IMR-90 (cell line): Measurements from ENCODE around the gene PARVB. TPM values are rescaled to one million over a fixed set of nuclear protein-coding genes. Genes with fewer than 3 reads are reported as not detected.

ENCODE experiments used
- ATAC-seq: fragments of 200-7000 bp; cut with Tn5 transposase; 2 replicates; pipeline ENCODE4 v1.9.1; 2020; ENCODE audit warnings: low read depth, mild to moderate bottlenecking, moderate library complexity
- BruUV-seq: library from RNA; stranded (reverse); fragments of 400-500 nt; replicated peaks from 2 replicates; lab custom pipeline; 2021; lab: Mats Ljungman, UMichigan
- CTCF ChIA-PET: fragments of 300-600 bp; formaldehyde crosslinking; extraction: SDS; loops from one replicate; lab custom pipeline; 2021; ENCODE audit warnings: antibody characterized with exemption; lab: Yijun Ruan, JAX
- POLR2A ChIA-PET: fragments of 300-600 bp; sonication (Branson Sonifier 250); formaldehyde crosslinking; loops from one replicate; lab custom pipeline; 2022; ENCODE audit warnings: antibody characterized with exemption; ENCODE audit not compliant: unreplicated experiment; lab: Charles Lee
- DNase-seq: peaks from one replicate; pipeline ENCODE4 v3.0.0; 2013
- H2AFZ ChIP-seq: replicated peaks from 2 replicates; pipeline ENCODE3; 2013; ENCODE audit warnings: low read length, mild to moderate bottlenecking; ENCODE audit not compliant: poor library complexity
- H2AK5ac ChIP-seq: 2 replicates; pipeline ENCODE4 v1.6.1; 2013; ENCODE audit warnings: low read depth, low read length, inconsistent platforms
- H2AK9ac ChIP-seq: replicated peaks from 2 replicates; pipeline ENCODE3; 2013; ENCODE audit warnings: mild to moderate bottlenecking, low read depth, low read length, moderate library complexity; ENCODE audit not compliant: poor library complexity
- H2BK120ac ChIP-seq: 2 replicates; pipeline ENCODE4 v1.6.1; 2013; ENCODE audit warnings: low read depth, low read length, inconsistent platforms
- H2BK15ac ChIP-seq: 3 replicates; pipeline ENCODE4 v1.6.1; 2013; ENCODE audit warnings: low read depth, low read length, inconsistent platforms
- H2BK20ac ChIP-seq: 2 replicates; pipeline ENCODE4 v1.6.1; 2013; ENCODE audit warnings: low read depth, mild to moderate bottlenecking, inconsistent platforms, low read length, moderate library complexity
- H2BK5ac ChIP-seq: 2 replicates; pipeline ENCODE4 v1.6.1; 2013; ENCODE audit warnings: mild to moderate bottlenecking, low read depth, low read length, inconsistent platforms; ENCODE audit not compliant: poor library complexity, severe bottlenecking
- H3K14ac ChIP-seq: replicated peaks from 2 replicates; pipeline ENCODE4 v1.6.1; 2013; ENCODE audit warnings: low read depth, low read length, inconsistent platforms
- H3K18ac ChIP-seq: 2 replicates; pipeline ENCODE4 v1.6.1; 2013; ENCODE audit warnings: low read depth, low read length, control low read depth
- H3K23ac ChIP-seq: 2 replicates; pipeline ENCODE4 v1.6.1; 2013; ENCODE audit warnings: low read depth, low read length, inconsistent platforms
- H3K27ac ChIP-seq: 2 replicates; pipeline ENCODE4 v1.5.1; 2013; ENCODE audit warnings: mild to moderate bottlenecking, control low read depth, low read length; ENCODE audit not compliant: insufficient read depth
- H3K27me3 ChIP-seq: 2 replicates; pipeline ENCODE4 v1.6.1; 2013; ENCODE audit warnings: low read length; ENCODE audit not compliant: control insufficient read depth, insufficient read depth
- H3K36me3 ChIP-seq: 2 replicates; pipeline ENCODE4 v1.6.1; 2013; ENCODE audit warnings: low read length, mixed read lengths; ENCODE audit not compliant: control insufficient read depth, insufficient read depth
- H3K4ac ChIP-seq: 2 replicates; pipeline ENCODE4 v1.6.1; 2013; ENCODE audit warnings: low read depth, low read length, inconsistent platforms
- H3K4me1 ChIP-seq: 2 replicates; pipeline ENCODE4 v1.6.1; 2013; ENCODE audit warnings: low read length, mixed read lengths; ENCODE audit not compliant: control insufficient read depth, insufficient read depth
- H3K4me2 ChIP-seq: 2 replicates; pipeline ENCODE4 v1.6.1; 2013; ENCODE audit warnings: low read depth, mild to moderate bottlenecking, control low read depth, low read length, moderate library complexity
- H3K4me3 ChIP-seq: 2 replicates; pipeline ENCODE4 v1.5.1; 2013; ENCODE audit warnings: low read depth, mild to moderate bottlenecking, control low read depth, low read length, moderate library complexity; ENCODE audit not compliant: insufficient read depth
- H3K56ac ChIP-seq: 2 replicates; pipeline ENCODE4 v1.6.1; 2013; ENCODE audit warnings: low read length, inconsistent platforms; ENCODE audit not compliant: insufficient read depth; ENCODE audit errors: extremely low read depth
- H3K79me1 ChIP-seq, 2 experiments: 2 replicates each; pipeline ENCODE4 v1.6.1; 2013; ENCODE audit warnings: low read length in 2 of 2, inconsistent platforms in 1 of 2, low read depth in 1 of 2
- H3K9ac ChIP-seq: 2 replicates; pipeline ENCODE4 v1.6.1; 2013; ENCODE audit warnings: low read depth, low read length, control low read depth
- H3K9me1 ChIP-seq: 2 replicates; pipeline ENCODE4 v1.6.1; 2013; ENCODE audit warnings: low read length, inconsistent platforms; ENCODE audit not compliant: insufficient read depth
- H3K9me3 ChIP-seq: 2 replicates; pipeline ENCODE4 v1.6.1; 2013; ENCODE audit warnings: low read length; ENCODE audit not compliant: control insufficient read depth, insufficient read depth
- H4K20me1 ChIP-seq: 2 replicates; pipeline ENCODE4 v1.6.1; 2013; ENCODE audit warnings: low read length, inconsistent platforms; ENCODE audit not compliant: insufficient read depth
- H4K5ac ChIP-seq: 2 replicates; pipeline ENCODE4 v1.6.1; 2013; ENCODE audit warnings: mild to moderate bottlenecking, low read depth, low read length, control low read depth
- H4K8ac ChIP-seq, 2 experiments: 2 replicates each; pipeline ENCODE4 v1.6.1; 2013; ENCODE audit warnings: low read depth in 2 of 2, low read length in 2 of 2, control low read depth in 1 of 2, inconsistent platforms in 1 of 2
- H4K91ac ChIP-seq: 2 replicates; pipeline ENCODE4 v1.6.1; 2013; ENCODE audit warnings: low read depth, low read length, inconsistent platforms; ENCODE audit not compliant: insufficient read depth
- CEBPB ChIP-seq: IDR thresholded peaks from 2 replicates; pipeline ENCODE4 v1.6.1; 2012; ENCODE audit warnings: low read depth, low read length, improper control_type of control experiment
- MXI1 ChIP-seq: IDR thresholded peaks from 2 replicates; pipeline ENCODE4 v1.6.1; 2012; ENCODE audit warnings: low read depth, mild to moderate bottlenecking, low read length, moderate library complexity, borderline replicate concordance
- NFE2L2 ChIP-seq: fragments of 150-350 bp; IDR thresholded peaks from 2 replicates; pipeline ENCODE4 v1.6.1; 2016; ENCODE audit warnings: low read depth, mild to moderate bottlenecking, low read length
- SMC3 ChIP-seq: fragments of 150-350 bp; IDR thresholded peaks from 2 replicates; pipeline ENCODE4 v1.6.1; 2016; ENCODE audit warnings: low read depth, mild to moderate bottlenecking, antibody characterized with exemption, low read length, moderate library complexity
- WGBS, 2 experiments: methylation state at CpG; one replicate each; pipeline versions ENCODE4 v1.1.5 to v1.1.7; 2013; ENCODE audit warnings: missing lambda C conversion rate in 2 of 2; ENCODE audit not compliant: insufficient read length in 1 of 2; ENCODE audit errors: extremely low coverage in 2 of 2; 5-methylcytosine and 5-hydroxymethylcytosine counted together
- dilution Hi-C: fragments of 300-500 bp; cut with HindIII; formaldehyde crosslinking; loops from one replicate; pipeline ENCODE4 v1.14.3; 2018; ENCODE audit warnings: low sequenced_read_pairs; ENCODE audit not compliant: unreplicated experiment
- in situ Hi-C: fragments of 300-500 bp; cut with MboI; formaldehyde crosslinking; loops from 3 replicates; pipeline ENCODE4 v1.14.3; 2019; ENCODE audit warnings: low sequenced_read_pairs, inconsistent platforms, mixed read lengths
- intact Hi-C: fragments of 100-400 bp; cut with micrococcal nuclease; formaldehyde crosslinking; loops from 2 replicates; pipeline ENCODE4 v1.10.0; 2022
- polyA plus RNA-seq, 3 experiments: library from polyadenylated mRNA; depleted of rRNA; stranded (reverse); fragments of >200 nt; gene quantifications; 2 replicates each; pipeline ENCODE4 v1.2.3, GENCODE V29; 2012; ENCODE audit warnings: low replicate concordance in 1 of 3
- total RNA-seq: library from RNA; depleted of rRNA; stranded (reverse); fragments of >200 nt; gene quantifications from 2 replicates; pipeline ENCODE4 v1.2.3, GENCODE V29; 2012

The PARVB gene
- total and polyA plus RNA-seq, 2 of the 4 experiments (the other 2 are of a cell fraction), result 44.3 to 53.9 TPM

DNA sequence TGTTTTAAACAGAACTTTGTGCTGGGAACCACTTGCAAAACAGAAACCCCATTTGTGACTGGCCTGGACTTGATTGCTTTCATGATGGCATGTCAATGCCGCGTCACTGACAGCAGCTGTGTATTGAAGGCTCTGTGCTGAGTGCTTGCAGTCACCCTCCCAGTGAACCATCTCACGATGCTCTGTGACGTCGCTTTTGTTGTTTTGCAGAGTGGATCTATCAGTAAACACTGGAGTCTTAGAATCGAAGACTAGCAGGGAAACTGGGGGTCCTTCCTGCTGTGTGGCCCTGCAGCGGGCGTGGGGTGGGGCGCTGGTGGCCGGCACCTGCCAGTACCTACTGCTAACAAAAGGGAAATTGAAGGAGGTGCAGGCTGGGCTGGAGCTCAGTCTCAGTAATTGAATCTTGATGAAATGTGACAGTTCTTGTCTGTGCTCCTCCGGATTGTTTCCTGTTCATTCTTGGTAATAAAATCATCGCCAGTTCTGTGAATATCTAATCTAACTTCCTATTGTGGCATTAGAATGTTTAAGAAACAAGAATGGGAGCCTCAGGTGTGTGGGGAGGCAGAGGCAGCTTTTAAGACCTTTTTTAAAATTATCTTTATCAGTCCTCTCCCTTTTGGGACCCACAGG, 106.1 kb downstream of the PARVB start:
- no peak for TF ChIP-seq MXI1
- TF ChIP-seq SMC3, result no peak
- no peak for TF ChIP-seq CEBPB
- no peak for TF ChIP-seq NFE2L2
- no peak for ATAC-seq
- dilution Hi-C loops, result no loop called here

More for the DNA sequence above, 106.1 kb downstream of the PARVB start:
- intact Hi-C loops, result no loop called here
- H2BK120ac ChIP-seq, result no peak overlapping the region
- H3K79me1 ChIP-seq, result no peaks in the 10 kb centered on the region
- H2AFZ ChIP-seq, result no peak overlapping the region
- no peak overlapping the region for H2AK9ac ChIP-seq
- no peak overlapping the region for H3K23ac ChIP-seq
- no peak overlapping the region for H4K8ac ChIP-seq
- no peaks in the 10 kb centered on the region for H3K27me3 ChIP-seq
- peaks cover 12% of the 10 kb centered on the region for H3K9me3 ChIP-seq
- no peak overlapping the region for H3K18ac ChIP-seq
- no peaks in the 10 kb centered on the region; the same call in 1 of the 2 replicates for H4K20me1 ChIP-seq
- no peak overlapping the region for H4K91ac ChIP-seq
- H3K4me1 ChIP-seq, result no peaks in the 10 kb centered on the region
- H3K4me2 ChIP-seq, result no peak overlapping the region
- ChIA-PET POLR2A (no interaction called here), CTCF (no interaction called here)
- H3K9ac ChIP-seq, result no peak overlapping the region
- DNase-seq, result peak; percentile 17
- no peak overlapping the region for H3K56ac ChIP-seq
- no peak overlapping the region for H2BK20ac ChIP-seq
- no peak overlapping the region for H2BK15ac ChIP-seq
- in situ Hi-C loops, result no loop called here
- H3K36me3 ChIP-seq, result peaks cover 11% of the 10 kb centered on the region; the same call in 1 of the 2 replicates
- no peak overlapping the region for H3K4me3 ChIP-seq
- WGBS, 2 experiments, result 70% methylated on average over 2 of the region's 12 CpGs; no CpG with 5 or more reads in 1 of the 2 experiments
- 0 out of 2 replicates have a peak, but pooled peaks cover 6% of the 10 kb centered on the region for H3K9me1 ChIP-seq
- H3K4ac ChIP-seq, result no peak overlapping the region
- BruUV-seq, result no TSS peak
- H3K27ac ChIP-seq, result no peak overlapping the region
- no peak overlapping the region for H4K5ac ChIP-seq
- no peak overlapping the region for H2BK5ac ChIP-seq
- H3K14ac ChIP-seq, result no peak overlapping the region
- H2AK5ac ChIP-seq, result no peak overlapping the region
